ENCODE data around the gene B3GAT2. TPM values are rescaled to one million over a fixed set of nuclear protein-coding genes. Genes with fewer than 3 reads are reported as not detected.

The B3GAT2 gene
- total and polyA plus RNA-seq, 9 donors, result 0.04 to 0.15 (median 0.05) TPM; not detected in 6

DNA sequence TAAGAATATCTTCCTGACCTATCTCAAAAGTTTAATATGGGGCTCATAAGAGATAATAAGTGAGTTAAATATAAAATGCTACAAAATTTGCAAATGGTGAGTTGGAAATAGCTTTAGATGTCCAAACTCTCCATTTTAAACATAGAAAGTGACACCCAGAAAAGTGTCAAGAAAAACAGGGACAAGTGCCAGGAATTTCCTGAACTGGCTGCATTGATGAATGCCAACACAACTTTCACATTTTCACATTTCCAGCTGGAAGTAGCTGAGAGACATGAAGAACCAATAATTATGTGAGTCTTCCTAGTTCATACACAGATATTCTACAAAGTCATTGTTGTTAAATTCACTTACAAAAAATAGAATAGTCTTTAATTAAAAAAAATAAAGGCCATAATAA is 38.6 kb upstream of the B3GAT2 start:
- Histone ChIP-seq H3K4me3 (no peak overlapping the region), H3K27me3 (no peaks in the 10 kb centered on the region), H3K27ac (no peak overlapping the region), H3K36me3 (no peaks in the 10 kb centered on the region), H3K4me1 (ENCODE audit: insufficient read depth) (no peaks in the 10 kb centered on the region), H3K9me3 (no peaks in the 10 kb centered on the region)
- DNase-seq, result no peak
- intact Hi-C loops (cut with DNase I), result no loop called here
- TF ChIP-seq POLR2A (IDR thresholded peaks at IDR 0.05) (no peak), EP300 (IDR thresholded peaks at IDR 0.05) (no peak)
- TF ChIP-seq, protein P1, sequence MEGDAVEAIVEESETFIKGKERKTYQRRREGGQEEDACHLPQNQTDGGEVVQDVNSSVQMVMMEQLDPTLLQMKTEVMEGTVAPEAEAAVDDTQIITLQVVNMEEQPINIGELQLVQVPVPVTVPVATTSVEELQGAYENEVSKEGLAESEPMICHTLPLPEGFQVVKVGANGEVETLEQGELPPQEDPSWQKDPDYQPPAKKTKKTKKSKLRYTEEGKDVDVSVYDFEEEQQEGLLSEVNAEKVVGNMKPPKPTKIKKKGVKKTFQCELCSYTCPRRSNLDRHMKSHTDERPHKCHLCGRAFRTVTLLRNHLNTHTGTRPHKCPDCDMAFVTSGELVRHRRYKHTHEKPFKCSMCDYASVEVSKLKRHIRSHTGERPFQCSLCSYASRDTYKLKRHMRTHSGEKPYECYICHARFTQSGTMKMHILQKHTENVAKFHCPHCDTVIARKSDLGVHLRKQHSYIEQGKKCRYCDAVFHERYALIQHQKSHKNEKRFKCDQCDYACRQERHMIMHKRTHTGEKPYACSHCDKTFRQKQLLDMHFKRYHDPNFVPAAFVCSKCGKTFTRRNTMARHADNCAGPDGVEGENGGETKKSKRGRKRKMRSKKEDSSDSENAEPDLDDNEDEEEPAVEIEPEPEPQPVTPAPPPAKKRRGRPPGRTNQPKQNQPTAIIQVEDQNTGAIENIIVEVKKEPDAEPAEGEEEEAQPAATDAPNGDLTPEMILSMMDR (IDR thresholded peaks at IDR 0.05), result no peak

DNA sequence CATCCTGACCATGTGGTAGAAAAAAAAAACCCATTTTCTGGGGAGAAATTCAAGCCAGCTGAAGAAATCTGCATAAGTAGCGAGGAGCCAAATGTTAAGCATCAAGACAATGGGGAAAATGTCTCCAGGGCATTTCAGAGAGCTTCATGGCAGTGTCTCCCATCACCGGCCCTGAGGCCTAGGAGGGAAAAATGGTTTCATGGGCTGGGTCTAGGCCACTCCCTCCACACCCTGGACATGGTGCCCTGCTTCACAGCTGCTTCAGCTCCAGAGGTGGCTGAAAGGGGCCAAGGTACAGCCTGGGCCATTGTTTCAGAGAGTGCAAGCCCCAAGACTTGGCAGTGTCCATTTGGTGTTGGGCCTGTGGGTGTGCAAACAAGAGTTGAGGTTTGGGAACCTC is 34.4 kb upstream of the B3GAT2 start:
- intact Hi-C loops (cut with DNase I), result no loop called here

DNA sequence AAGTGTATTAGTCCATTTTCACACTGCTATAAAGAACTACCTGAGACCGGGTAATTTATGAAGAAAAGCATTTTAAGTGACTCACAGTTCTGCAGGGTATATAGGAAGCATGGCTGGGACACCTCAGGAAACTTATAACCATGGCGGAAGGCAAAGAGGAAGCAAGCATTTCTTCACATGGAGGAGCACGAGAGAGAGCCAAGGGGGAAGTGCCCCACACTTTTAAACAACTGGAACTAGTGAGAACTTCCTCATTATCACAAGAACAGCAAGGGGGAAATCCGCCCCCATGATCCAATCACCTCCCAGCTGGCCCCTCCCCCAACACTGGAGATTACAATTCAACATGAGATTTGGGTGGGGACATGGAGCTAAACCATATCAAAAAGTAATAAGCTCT is 28.3 kb upstream of the B3GAT2 start:
- H3K4me3 ChIP-seq, result no peak overlapping the region
- H3K27me3 ChIP-seq, result no peaks in the 10 kb centered on the region
- intact Hi-C loops (cut with DNase I), result no loop called here
- no peak for DNase-seq
- no peak overlapping the region for H3K27ac ChIP-seq
- WGBS, 3 donors, result 77 to 86% (median 81%) methylated on average over 4 of the region's 4 CpGs
- no peaks in the 10 kb centered on the region for H3K4me1 ChIP-seq (ENCODE audit: insufficient read depth)
- TF ChIP-seq POLR2A (IDR thresholded peaks at IDR 0.05), result no peak
- TF ChIP-seq, protein P1 (IDR thresholded peaks at IDR 0.05), result no peak
- TF ChIP-seq EP300 (IDR thresholded peaks at IDR 0.05), result no peak
- H3K36me3 ChIP-seq, result no peaks in the 10 kb centered on the region
- H3K9me3 ChIP-seq, result no peaks in the 10 kb centered on the region

More for the DNA sequence above, 34.4 kb upstream of the B3GAT2 start:
- Histone ChIP-seq H3K4me1 (ENCODE audit: insufficient read depth) (no peaks in the 10 kb centered on the region), H3K27ac (no peak overlapping the region), H3K27me3 (no peaks in the 10 kb centered on the region), H3K36me3 (no peaks in the 10 kb centered on the region), H3K4me3 (no peak overlapping the region), H3K9me3 (no peaks in the 10 kb centered on the region)
- TF ChIP-seq, protein P1 (IDR thresholded peaks at IDR 0.05), result no peak
- TF ChIP-seq EP300 (IDR thresholded peaks at IDR 0.05) (no peak), POLR2A (IDR thresholded peaks at IDR 0.05) (no peak)
- no peak for DNase-seq
- WGBS, 3 donors, result 83 to 91% (median 90%) methylated on average over 2 of the region's 2 CpGs

DNA sequence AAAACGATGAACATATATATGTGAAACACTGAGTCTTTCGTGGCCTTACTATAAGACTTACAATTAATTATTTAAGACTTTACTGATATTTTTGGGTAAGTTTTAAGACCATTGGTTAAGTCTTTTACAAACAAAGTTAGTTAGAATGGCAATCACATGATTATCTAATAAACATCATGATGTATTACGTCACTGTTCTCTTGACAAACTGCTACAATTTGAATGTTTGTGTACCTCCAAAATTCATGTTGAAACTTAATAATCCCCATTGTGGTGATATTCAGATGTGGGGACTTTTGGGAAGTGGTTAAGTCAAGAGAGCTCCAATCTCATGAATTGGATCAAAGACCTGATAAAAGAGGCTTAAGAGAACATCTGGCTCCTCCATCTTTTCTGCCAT is 25.9 kb upstream of the B3GAT2 start:
- WGBS, 3 donors, result 91 to 93% (median 92%) methylated on average over 3 of the region's 3 CpGs
- DNase-seq, result no peak
- Histone ChIP-seq H3K9me3 (no peaks in the 10 kb centered on the region), H3K27me3 (no peaks in the 10 kb centered on the region), H3K27ac (no peak overlapping the region), H3K4me3 (no peak overlapping the region), H3K4me1 (ENCODE audit: insufficient read depth) (no peaks in the 10 kb centered on the region), H3K36me3 (no peaks in the 10 kb centered on the region)
- TF ChIP-seq POLR2A (IDR thresholded peaks at IDR 0.05) (no peak), EP300 (IDR thresholded peaks at IDR 0.05) (no peak)
- TF ChIP-seq, protein P1 (IDR thresholded peaks at IDR 0.05), result no peak
- intact Hi-C loops (cut with DNase I), result no loop called here

DNA sequence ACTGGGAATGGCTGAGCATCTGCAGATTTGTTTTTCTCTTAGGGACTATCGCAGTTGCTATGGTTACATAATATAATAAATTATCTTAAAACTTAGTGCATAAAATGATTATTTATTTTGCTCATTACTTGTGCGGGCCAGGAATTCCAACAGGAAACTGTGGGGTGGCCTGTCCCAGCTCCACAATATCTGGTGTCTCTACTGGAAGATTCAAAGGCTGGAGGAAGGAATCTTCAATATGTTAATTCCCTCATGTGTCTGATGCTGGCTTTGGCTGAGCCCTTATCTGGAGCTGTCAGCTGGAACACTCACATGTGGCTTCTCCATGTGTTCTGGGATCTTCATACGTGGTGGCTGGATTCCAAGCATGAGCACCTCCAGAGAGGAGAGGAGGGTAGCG is 23.9 kb upstream of the B3GAT2 start:
- H3K4me1 ChIP-seq (ENCODE audit: insufficient read depth), result no peaks in the 10 kb centered on the region
- 5 to 11% (median 9%) methylated on average over 3 to 4 of the region's 4 CpGs for WGBS, 3 donors
- H3K27ac ChIP-seq, result no peak overlapping the region
- H3K4me3 ChIP-seq, result no peak overlapping the region
- intact Hi-C loops (cut with DNase I), result no loop called here
- H3K36me3 ChIP-seq, result no peaks in the 10 kb centered on the region
- H3K9me3 ChIP-seq, result no peaks in the 10 kb centered on the region
- TF ChIP-seq EP300 (IDR thresholded peaks at IDR 0.05), result no peak
- TF ChIP-seq, protein P1 (IDR thresholded peaks at IDR 0.05), result no peak
- TF ChIP-seq POLR2A (IDR thresholded peaks at IDR 0.05), result no peak
- no peaks in the 10 kb centered on the region for H3K27me3 ChIP-seq
- no peak for DNase-seq
